Osteoblast (primary cell): Measurements from ENCODE around the gene PEX19. TPM values are rescaled to one million over a fixed set of nuclear protein-coding genes. Genes with fewer than 3 reads are reported as not detected.
"Not testable (repeated sequence)": the region's sequence is repeated elsewhere in the genome, so short reads cannot be mapped to it uniquely, and the experiment has no call there.

ENCODE experiments used
- DNase-seq: peaks from one replicate; pipeline ENCODE4 v3.0.0; 2011; ENCODE audit warnings: low spot score, mixed read lengths; ENCODE audit not compliant: insufficient read length; ENCODE audit errors: missing footprints
- H2AFZ ChIP-seq: 2 replicates; pipeline ENCODE4 v1.6.0; 2011; ENCODE audit warnings: mild to moderate bottlenecking, low read length
- H3K27ac ChIP-seq: 2 replicates; pipeline ENCODE4 v1.5.1; 2011; ENCODE audit warnings: mild to moderate bottlenecking, low read depth, low read length, moderate library complexity
- H3K27me3 ChIP-seq: 2 replicates; pipeline ENCODE4 v1.6.0; 2012; ENCODE audit warnings: mild to moderate bottlenecking, control low read depth, inconsistent platforms, low read length, moderate library complexity; ENCODE audit not compliant: insufficient read depth
- H3K36me3 ChIP-seq: 2 replicates; pipeline ENCODE4 v1.5.1; 2011; ENCODE audit warnings: mild to moderate bottlenecking, low read length, control low read depth, moderate library complexity; ENCODE audit not compliant: insufficient read depth
- H3K4me1 ChIP-seq: 2 replicates; pipeline ENCODE4 v1.5.1; 2011; ENCODE audit warnings: mild to moderate bottlenecking, low read length, control low read depth, moderate library complexity; ENCODE audit not compliant: insufficient read depth
- H3K4me2 ChIP-seq: 2 replicates; pipeline ENCODE4 v1.6.0; 2011; ENCODE audit warnings: mild to moderate bottlenecking, low read length; ENCODE audit not compliant: insufficient read depth
- H3K4me3 ChIP-seq: fragments of 200-600 bp; sonication (generic); 3 replicates; pipeline ENCODE4 v1.5.1; 2012; ENCODE audit warnings: mild to moderate bottlenecking, low read length, inconsistent platforms; ENCODE audit not compliant: insufficient read depth
- H3K79me2 ChIP-seq: 2 replicates; pipeline ENCODE4 v1.6.0; 2012; ENCODE audit warnings: mild to moderate bottlenecking, low read length, control low read depth, inconsistent platforms; ENCODE audit not compliant: insufficient read depth
- H3K9me3 ChIP-seq: 2 replicates; pipeline ENCODE4 v1.5.1; 2011; ENCODE audit warnings: low read depth, low read length, control low read depth
- H4K20me1 ChIP-seq: 2 replicates; pipeline ENCODE4 v1.6.0; 2012; ENCODE audit warnings: mild to moderate bottlenecking, low read length, control low read depth; ENCODE audit not compliant: insufficient read depth
- CTCF ChIP-seq: IDR thresholded peaks from 2 replicates; pipeline ENCODE4 v1.5.1; 2011; ENCODE audit warnings: mild to moderate bottlenecking, low read depth, low read length, moderate library complexity; ENCODE audit errors: extremely low read depth
- total RNA-seq: library from RNA; depleted of rRNA; stranded (reverse); fragments of >200 nt; gene quantifications from 2 replicates; pipeline ENCODE4 v1.2.3, GENCODE V29; 2012

PEX19 gene
- total RNA-seq, 1 donor = 38.0 TPM

GRCh38 chr1:160300173-160300572 lies 15.2 kb upstream of the PEX19 start:
- Histone ChIP-seq H3K27me3 (no peaks in the 10 kb centered on the region), H3K4me1 (no peaks in the 10 kb centered on the region), H3K36me3 (peaks cover 94% of the 10 kb centered on the region), H4K20me1 (peaks cover 4% of the 10 kb centered on the region), H3K4me2 (no peak overlapping the region), H3K79me2 (peaks cover 27% of the 10 kb centered on the region), H3K4me3 (no peak overlapping the region), H3K27ac (no peak overlapping the region), H3K9me3 (no peaks in the 10 kb centered on the region), H2AFZ (no peak overlapping the region)
- TF ChIP-seq CTCF = no peak
- DNase-seq = no peak

- H3K9me3 ChIP-seq = no peaks in the 10 kb centered on the region
- H3K27me3 ChIP-seq = no peaks in the 10 kb centered on the region
- peaks cover 28% of the 10 kb centered on the region for H4K20me1 ChIP-seq
- peaks cover 98% of the 10 kb centered on the region for H3K36me3 ChIP-seq
- no peak overlapping the region for H3K4me2 ChIP-seq
- TF ChIP-seq CTCF = no peak
- no peak for DNase-seq
- H3K79me2 ChIP-seq = peaks cover 10% of the 10 kb centered on the region
- H2AFZ ChIP-seq = no peak overlapping the region
- no peak overlapping the region for H3K27ac ChIP-seq
- H3K4me3 ChIP-seq = no peak overlapping the region
- H3K4me1 ChIP-seq = no peaks in the 10 kb centered on the region
Measured at GRCh38 chr1:160296036-160296435, 11.1 kb upstream of the PEX19 start.

- Histone ChIP-seq H3K79me2 (peaks cover 5% of the 10 kb centered on the region), H3K27me3 (no peaks in the 10 kb centered on the region), H3K4me3 (no peak overlapping the region), H3K9me3 (no peaks in the 10 kb centered on the region), H3K4me2 (no peak overlapping the region), H4K20me1 (peaks cover 37% of the 10 kb centered on the region), H3K4me1 (no peaks in the 10 kb centered on the region), H3K27ac (no peak overlapping the region), H3K36me3 (peaks cover 100% of the 10 kb centered on the region), H2AFZ (no peak overlapping the region)
- DNase-seq = no peak
- no peak for TF ChIP-seq CTCF
Measured at GRCh38 chr1:160293020-160293968, 8.4 kb upstream of the PEX19 start.

DNA sequence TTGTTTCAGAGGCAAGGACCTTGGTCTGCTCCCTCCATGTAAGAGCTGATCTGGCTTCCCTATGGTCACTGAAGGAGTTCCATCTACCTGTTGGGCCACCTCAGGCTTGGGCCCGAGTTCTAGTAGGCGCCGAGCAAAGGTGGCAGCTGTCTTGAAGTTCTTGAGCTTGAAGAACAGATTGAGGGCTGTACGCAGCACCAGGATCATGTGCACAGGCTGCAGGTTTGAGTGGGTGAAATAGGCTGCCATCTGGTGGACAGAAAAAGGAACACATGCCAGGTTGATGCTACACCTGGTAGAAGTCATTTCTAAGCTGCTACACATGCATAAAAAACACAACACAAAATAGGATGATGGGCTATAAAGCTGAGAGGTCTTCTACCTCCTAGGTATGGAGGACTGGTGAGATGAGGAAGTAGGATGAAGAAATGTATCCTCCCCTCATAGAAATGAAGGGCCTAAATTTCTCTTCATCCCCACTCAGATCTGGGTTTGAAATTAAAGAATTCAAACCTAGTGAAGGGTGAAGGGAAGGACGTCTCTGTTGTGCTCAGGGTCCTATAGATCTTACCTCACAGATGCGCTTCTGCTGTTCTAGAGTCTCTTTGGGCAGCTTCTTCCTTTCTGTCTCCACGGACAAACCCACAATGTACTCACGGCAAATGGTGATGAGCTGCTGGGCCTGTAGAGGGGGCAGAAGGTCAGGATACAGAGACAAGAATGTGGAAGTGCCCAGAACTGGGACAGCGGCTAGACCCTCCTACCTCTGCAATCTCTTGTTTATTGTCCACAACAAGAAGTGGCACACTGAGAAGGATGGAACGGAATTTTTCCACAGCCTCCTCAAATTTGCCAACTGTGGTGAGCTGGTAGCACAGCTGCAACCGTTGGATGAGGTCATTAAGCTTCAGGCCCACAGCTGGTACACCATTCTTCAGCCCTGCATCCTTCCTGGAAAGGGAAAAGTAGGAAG lies 6.6 kb upstream of the PEX19 start:
- no peak overlapping the region for H2AFZ ChIP-seq
- no peak overlapping the region for H3K4me3 ChIP-seq
- DNase-seq = no peak
- no peaks in the 10 kb centered on the region for H3K27me3 ChIP-seq
- peaks cover 83% of the 10 kb centered on the region for H3K36me3 ChIP-seq
- peaks cover 4% of the 10 kb centered on the region for H3K79me2 ChIP-seq
- peak; percentile 78 for TF ChIP-seq CTCF
- H3K27ac ChIP-seq = no peak overlapping the region
- H3K9me3 ChIP-seq = no peaks in the 10 kb centered on the region
- no peaks in the 10 kb centered on the region for H3K4me1 ChIP-seq
- peaks cover 37% of the 10 kb centered on the region for H4K20me1 ChIP-seq
- H3K4me2 ChIP-seq = no peak overlapping the region

DNA sequence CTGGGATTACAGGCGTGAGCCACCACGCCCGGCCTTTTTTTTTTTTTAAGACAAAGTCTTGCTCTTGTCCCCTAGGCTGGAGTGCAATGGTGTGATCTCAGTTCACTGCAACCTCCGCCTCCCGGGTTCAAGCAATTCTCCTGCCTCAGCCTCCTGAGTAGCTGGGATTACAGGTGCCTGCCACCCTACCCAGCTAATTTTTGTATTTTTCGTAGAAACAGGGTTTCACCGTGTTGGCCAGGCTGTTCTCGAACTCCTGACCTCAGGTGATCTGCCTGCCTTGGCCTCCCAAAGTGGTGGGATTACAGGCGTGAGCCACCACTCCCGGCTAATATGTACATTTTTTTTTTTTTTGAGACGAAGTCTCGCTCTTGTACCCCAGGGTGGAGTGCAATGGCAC lies 2.8 kb upstream of the PEX19 start:
- not testable (repeated sequence) for H3K4me2 ChIP-seq, H3K4me3 ChIP-seq, H3K27ac ChIP-seq, H3K9me3 ChIP-seq, DNase-seq, H3K27me3 ChIP-seq, H2AFZ ChIP-seq
- H3K4me1 ChIP-seq = peaks cover 16% of the 10 kb centered on the region
- H4K20me1 ChIP-seq = peaks cover 29% of the 10 kb centered on the region
- H3K79me2 ChIP-seq = peaks cover 11% of the 10 kb centered on the region
- H3K36me3 ChIP-seq = peaks cover 49% of the 10 kb centered on the region
